Esophagus muscularis mucosa (tissue), 4 donors: Measurements from ENCODE around the gene KYNU. TPM values are rescaled to one million over a fixed set of nuclear protein-coding genes. Genes with fewer than 3 reads are reported as not detected.
A peak's percentile ranks its signal among the peaks of the same experiment; 100 is the strongest.

Experiments used
- DNase-seq: peaks from one replicate; pipeline ENCODE4 v3.0.0-alpha.2; 2017; ENCODE audit errors: extremely low spot score
- H3K27ac ChIP-seq, 4 donors: fragments of 200-600 bp; sonication (generic); replicated peaks in 1 of 4; 1 replicate in 3 of 4; 2 replicates in 1 of 4; pipeline ENCODE4 v1.5.1; 2016 to 2019; ENCODE audit warnings: mild to moderate bottlenecking in 1 of 4
- H3K27me3 ChIP-seq, 4 donors: fragments of 200-600 bp; sonication (generic); one replicate each; pipeline versions ENCODE4 v1.5.1 to v1.6.0; 2016 to 2019
- H3K36me3 ChIP-seq, 4 donors: fragments of 200-600 bp; sonication (generic); one replicate each; pipeline ENCODE4 v1.5.1; 2016 to 2019
- H3K4me1 ChIP-seq, 4 donors: fragments of 200-600 bp; sonication (generic); one replicate each; pipeline ENCODE4 v1.5.1; 2016 to 2019
- H3K4me3 ChIP-seq, 4 donors: fragments of 200-600 bp; sonication (generic); 1 replicate in 2 of 4; 2 replicates in 2 of 4; pipeline ENCODE4 v1.5.1; 2016 to 2019; ENCODE audit warnings: mild to moderate bottlenecking in 4 of 4, moderate library complexity in 1 of 4
- H3K9me3 ChIP-seq, 4 donors: fragments of 200-600 bp; sonication (generic); 1 replicate in 3 of 4; 2 replicates in 1 of 4; pipeline ENCODE4 v1.5.1; 2016 to 2019
- CTCF ChIP-seq, 3 experiments: fragments of 200-600 bp in 2 of 3; fragments of 450-650 bp in 1 of 3; sonication (generic) in 2 of 3; IDR thresholded peaks; one replicate each; pipeline ENCODE4 v1.5.1; 2017 to 2019; ENCODE audit warnings: antibody characterized with exemption in 3 of 3, mild to moderate bottlenecking in 2 of 3, moderate library complexity in 1 of 3
- EP300 ChIP-seq: sonication (generic); formaldehyde crosslinking; IDR thresholded peaks from one replicate; pipeline ENCODE4 v1.6.1; 2017; ENCODE audit warnings: antibody characterized with exemption
- POLR2A ChIP-seq: fragments of 450-650 bp; IDR thresholded peaks from one replicate; pipeline ENCODE4 v1.6.1; 2017; ENCODE audit warnings: antibody characterized with exemption, moderate library complexity, mild to moderate bottlenecking, low read depth
- POLR2AphosphoS5 ChIP-seq, 2 donors: sonication (generic); formaldehyde crosslinking; IDR thresholded peaks; one replicate each; pipeline ENCODE4 v1.6.1; 2017; ENCODE audit warnings: antibody characterized with exemption in 2 of 2
- WGBS: methylation state at CpG from one replicate; pipeline ENCODE4 v1.1.5; 2018; 5-methylcytosine and 5-hydroxymethylcytosine counted together
- intact Hi-C: fragments of 100-400 bp; cut with DNase I; formaldehyde crosslinking; loops from one replicate; pipeline ENCODE4 v1.15.1; 2023
- total RNA-seq, 4 donors: library from RNA; depleted of rRNA; stranded (reverse); fragments of >200 nt; gene quantifications; one replicate each; pipeline versions ENCODE4 v1.1.0 to v1.2.1, GENCODE V29; 2016

KYNU gene
- total RNA-seq, 4 donors from 2014 or later: 1.2 to 9.4 (median 3.9) TPM

GRCh38 chr2:142918624-142919023 lies 41.2 kb downstream of the KYNU start:
- H3K27ac ChIP-seq: no peak overlapping the region
- H3K36me3 ChIP-seq: no peaks in the 10 kb centered on the region
- H3K4me1 ChIP-seq: no peaks in the 10 kb centered on the region
- intact Hi-C loops: no loop called here
- DNase-seq: no peak
- H3K27me3 ChIP-seq: no peaks in the 10 kb centered on the region
- TF ChIP-seq POLR2A: no peak
- TF ChIP-seq POLR2AphosphoS5 (IDR thresholded peaks at IDR 0.05): no peak
- no peak for TF ChIP-seq EP300
- TF ChIP-seq CTCF (IDR thresholded peaks at IDR 0.05): no peak
- no peak overlapping the region for H3K4me3 ChIP-seq
- no peaks in the 10 kb centered on the region for H3K9me3 ChIP-seq

- WGBS: 71% methylated on average over 3 of the region's 3 CpGs
- Histone ChIP-seq H3K27ac (no peak overlapping the region), H3K27me3 (no peaks in the 10 kb centered on the region), H3K4me3 (no peak overlapping the region), H3K9me3 (no peaks in the 10 kb centered on the region), H3K4me1 (no peaks in the 10 kb centered on the region), H3K36me3 (no peaks in the 10 kb centered on the region)
- peak; percentile 34 for DNase-seq
- intact Hi-C loops: no loop called here
- no peak for TF ChIP-seq POLR2AphosphoS5 (IDR thresholded peaks at IDR 0.05)
- no peak for TF ChIP-seq EP300
- TF ChIP-seq POLR2A: no peak
- TF ChIP-seq CTCF (IDR thresholded peaks at IDR 0.05): no peak
These were observed 43.1 kb downstream of the KYNU start for GRCh38 chr2:142920571-142920970.

GRCh38 chr2:142926445-142926844 lies 49.0 kb downstream of the KYNU start:
- intact Hi-C loops: no loop called here
- peak; percentile 86 for DNase-seq

GRCh38 chr2:142930835-142931398 lies 53.5 kb downstream of the KYNU start:
- Histone ChIP-seq H3K4me3 (no peak overlapping the region), H3K27me3 (no peaks in the 10 kb centered on the region), H3K9me3 (no peaks in the 10 kb centered on the region), H3K4me1 (no peaks in the 10 kb centered on the region), H3K36me3 (no peaks in the 10 kb centered on the region), H3K27ac (no peak overlapping the region)
- intact Hi-C loops: no loop called here
- DNase-seq: no peak
- TF ChIP-seq EP300 (no peak), CTCF (IDR thresholded peaks at IDR 0.05) (no peak)
- 95% methylated on average over 22 of the region's 22 CpGs for WGBS

More at GRCh38 chr2:142926445-142926844, 49.0 kb downstream of the KYNU start:
- Histone ChIP-seq H3K9me3 (no peaks in the 10 kb centered on the region), H3K4me1 (no peaks in the 10 kb centered on the region), H3K27me3 (no peaks in the 10 kb centered on the region), H3K27ac (no peak overlapping the region), H3K4me3 (no peak overlapping the region), H3K36me3 (no peaks in the 10 kb centered on the region)
- no peak for TF ChIP-seq POLR2AphosphoS5 (IDR thresholded peaks at IDR 0.05)
- no peak for TF ChIP-seq CTCF (IDR thresholded peaks at IDR 0.05)
- TF ChIP-seq EP300: no peak
- no peak for TF ChIP-seq POLR2A
- 85% methylated on average over 4 of the region's 4 CpGs for WGBS

GRCh38 chr2:142933916-142934315 lies 56.5 kb downstream of the KYNU start:
- no peaks in the 10 kb centered on the region for H3K36me3 ChIP-seq
- no peaks in the 10 kb centered on the region for H3K9me3 ChIP-seq
- H3K27ac ChIP-seq: no peak overlapping the region
- H3K27me3 ChIP-seq: no peaks in the 10 kb centered on the region
- H3K4me1 ChIP-seq: no peaks in the 10 kb centered on the region
- intact Hi-C loops: no loop called here
- no peak overlapping the region for H3K4me3 ChIP-seq
- TF ChIP-seq POLR2AphosphoS5 (IDR thresholded peaks at IDR 0.05): no peak
- TF ChIP-seq POLR2A: no peak
- TF ChIP-seq CTCF (IDR thresholded peaks at IDR 0.05): no peak
- no peak for TF ChIP-seq EP300
- DNase-seq: no peak
- WGBS: 94% methylated on average over 5 of the region's 5 CpGs
